ENCODE measurements around the gene NIPBL. TPM values are rescaled to one million over a fixed set of nuclear protein-coding genes. Genes with fewer than 3 reads are reported as not detected.

Gene NIPBL, protein sequence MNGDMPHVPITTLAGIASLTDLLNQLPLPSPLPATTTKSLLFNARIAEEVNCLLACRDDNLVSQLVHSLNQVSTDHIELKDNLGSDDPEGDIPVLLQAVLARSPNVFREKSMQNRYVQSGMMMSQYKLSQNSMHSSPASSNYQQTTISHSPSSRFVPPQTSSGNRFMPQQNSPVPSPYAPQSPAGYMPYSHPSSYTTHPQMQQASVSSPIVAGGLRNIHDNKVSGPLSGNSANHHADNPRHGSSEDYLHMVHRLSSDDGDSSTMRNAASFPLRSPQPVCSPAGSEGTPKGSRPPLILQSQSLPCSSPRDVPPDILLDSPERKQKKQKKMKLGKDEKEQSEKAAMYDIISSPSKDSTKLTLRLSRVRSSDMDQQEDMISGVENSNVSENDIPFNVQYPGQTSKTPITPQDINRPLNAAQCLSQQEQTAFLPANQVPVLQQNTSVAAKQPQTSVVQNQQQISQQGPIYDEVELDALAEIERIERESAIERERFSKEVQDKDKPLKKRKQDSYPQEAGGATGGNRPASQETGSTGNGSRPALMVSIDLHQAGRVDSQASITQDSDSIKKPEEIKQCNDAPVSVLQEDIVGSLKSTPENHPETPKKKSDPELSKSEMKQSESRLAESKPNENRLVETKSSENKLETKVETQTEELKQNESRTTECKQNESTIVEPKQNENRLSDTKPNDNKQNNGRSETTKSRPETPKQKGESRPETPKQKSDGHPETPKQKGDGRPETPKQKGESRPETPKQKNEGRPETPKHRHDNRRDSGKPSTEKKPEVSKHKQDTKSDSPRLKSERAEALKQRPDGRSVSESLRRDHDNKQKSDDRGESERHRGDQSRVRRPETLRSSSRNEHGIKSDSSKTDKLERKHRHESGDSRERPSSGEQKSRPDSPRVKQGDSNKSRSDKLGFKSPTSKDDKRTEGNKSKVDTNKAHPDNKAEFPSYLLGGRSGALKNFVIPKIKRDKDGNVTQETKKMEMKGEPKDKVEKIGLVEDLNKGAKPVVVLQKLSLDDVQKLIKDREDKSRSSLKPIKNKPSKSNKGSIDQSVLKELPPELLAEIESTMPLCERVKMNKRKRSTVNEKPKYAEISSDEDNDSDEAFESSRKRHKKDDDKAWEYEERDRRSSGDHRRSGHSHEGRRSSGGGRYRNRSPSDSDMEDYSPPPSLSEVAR (N-terminal part only)
- total RNA-seq (2022; extraction: Qiagen RNA extraction; ENCODE audit: low read depth) = 9.7 to 16.3 TPM (median 13.3 TPM) in 5 replicates

DNA sequence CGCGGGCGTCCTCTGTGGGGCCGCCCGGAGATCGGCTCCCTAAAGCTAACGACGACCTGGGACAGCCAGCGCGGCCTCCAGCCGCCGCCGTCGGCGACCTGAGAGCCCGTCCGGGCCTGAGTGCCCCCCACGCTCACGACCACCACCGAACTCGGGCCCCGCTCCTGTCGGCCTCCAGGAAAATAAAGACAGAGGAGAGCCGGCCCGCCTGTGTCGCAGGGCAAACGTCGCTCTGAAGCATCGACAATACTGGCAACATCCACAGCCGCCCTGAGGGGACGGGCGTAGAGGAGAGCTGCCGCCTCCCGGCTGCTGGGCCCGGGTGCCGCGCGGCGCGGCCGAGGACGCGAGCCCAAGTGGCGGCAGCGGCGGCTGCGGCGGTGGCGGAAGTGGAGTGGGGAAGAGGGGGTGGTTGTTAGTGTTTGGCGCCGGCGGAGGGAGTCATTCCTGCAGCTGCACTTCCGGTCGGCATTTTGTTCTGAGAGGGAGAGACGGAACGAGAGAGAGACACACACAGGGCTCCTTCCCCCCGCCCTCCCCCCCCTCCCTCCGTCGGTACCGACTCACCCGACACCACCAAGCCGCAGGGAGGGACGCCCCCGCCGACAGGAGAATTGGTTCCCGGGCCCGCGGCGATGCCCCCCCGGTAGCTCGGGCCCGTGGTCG, at the start of gene NIPBL:
Gene NIPBL (plus strand): TSS at position 471 of the 666 bp plus-strand sequence. CDS start 76,928 bp downstream, outside the sequence.

